ENCODE measurements around the gene ZFYVE28.

The ZFYVE28 gene

DNA sequence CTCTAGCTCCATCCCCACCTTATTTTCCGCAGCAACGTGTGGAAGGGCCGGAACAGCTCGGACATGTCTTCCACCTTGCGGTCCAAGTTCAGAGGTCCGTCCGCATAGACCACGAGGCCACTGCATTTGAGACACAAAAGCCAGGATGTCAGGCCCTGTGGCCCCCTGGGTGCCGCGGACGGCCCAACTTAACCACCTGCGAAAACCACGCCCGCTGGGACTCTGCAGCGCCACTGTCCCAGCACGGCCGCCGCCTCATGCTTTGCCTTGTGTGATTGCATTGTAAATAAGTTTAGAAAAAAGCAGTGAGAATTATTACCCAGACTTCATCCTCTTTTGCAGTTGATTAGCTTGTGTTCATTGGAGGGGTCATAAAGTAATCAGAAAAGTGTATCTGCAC lies 98.3 kb downstream of the ZFYVE28 start:
- H3K4me1 ChIP-seq (ENCODE audit: control insufficient read depth, low read depth, low read length) = no peaks in the 10 kb centered on the region
- H3K23ac ChIP-seq (ENCODE audit: low read length) = no peak overlapping the region
- no peak overlapping the region for H4K5ac ChIP-seq (ENCODE audit: low read length)
- no peak overlapping the region for H3K4me2 ChIP-seq (ENCODE audit: low read length)
- no peak overlapping the region for H2BK5ac ChIP-seq (ENCODE audit: low read length)
- no peaks in the 10 kb centered on the region for H3K79me1 ChIP-seq (ENCODE audit: low read length)
- H3K18ac ChIP-seq (ENCODE audit: low read length) = no peak overlapping the region
- H3K79me2 ChIP-seq (ENCODE audit: control insufficient read depth, insufficient read depth, low read length) = no peaks in the 10 kb centered on the region
- H4K8ac ChIP-seq (ENCODE audit: low read depth, low read length) = no peak overlapping the region
- H3K4ac ChIP-seq (ENCODE audit: low read depth, low read length) = no peak overlapping the region
- H2AK5ac ChIP-seq (ENCODE audit: low read length) = no peak overlapping the region
- no peak for DNase-seq
- no peak overlapping the region for H3K4me3 ChIP-seq (ENCODE audit: low read length)
- no peak overlapping the region for H3K27ac ChIP-seq (ENCODE audit: low read depth, low read length)
- no peaks in the 10 kb centered on the region for H3K36me3 ChIP-seq (ENCODE audit: control insufficient read depth, insufficient read depth, low read length)
- H3K56ac ChIP-seq (ENCODE audit: low read length) = no peak overlapping the region
- no CpG with 5 or more reads among the region's 18 CpGs for WGBS (ENCODE audit: extremely low coverage, insufficient coverage, low lambda C conversion rate)
- no peaks in the 10 kb centered on the region for H3K27me3 ChIP-seq (ENCODE audit: insufficient read depth, low read length, poor library complexity)
- H2BK15ac ChIP-seq (replicated peaks; ENCODE audit: low read depth) = no peak overlapping the region
- no peak overlapping the region for H2BK120ac ChIP-seq (ENCODE audit: low read depth, low read length)
- H3K9ac ChIP-seq (ENCODE audit: low read length) = no peak overlapping the region

DNA sequence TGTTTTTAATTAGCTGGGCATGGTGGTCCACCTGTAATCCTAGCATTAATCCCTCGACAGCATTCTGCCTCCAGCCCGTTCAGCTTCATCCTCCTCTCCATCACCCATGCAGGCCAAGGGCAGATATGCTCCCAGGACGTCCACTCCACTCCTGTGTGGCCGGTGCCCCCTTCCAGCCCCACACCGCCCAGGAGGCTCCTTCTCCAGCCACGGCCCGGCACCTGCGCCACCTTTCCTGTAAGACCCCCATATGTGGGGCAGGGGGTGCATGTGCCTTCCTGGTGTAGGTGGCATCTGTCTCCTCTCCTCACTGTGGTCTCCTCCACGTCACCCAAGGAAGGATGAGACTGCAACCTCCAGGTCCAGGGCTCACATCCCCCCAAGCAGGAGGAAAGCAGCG lies 99.6 kb downstream of the ZFYVE28 start:
- H3K79me2 ChIP-seq (ENCODE audit: control insufficient read depth, insufficient read depth, low read length) = no peaks in the 10 kb centered on the region
- no peak overlapping the region for H3K56ac ChIP-seq (ENCODE audit: low read length)
- no peak overlapping the region for H3K4me2 ChIP-seq (ENCODE audit: low read length)
- H3K4me3 ChIP-seq (ENCODE audit: low read length) = no peak overlapping the region
- H2AK5ac ChIP-seq (ENCODE audit: low read length) = no peak overlapping the region
- H3K23ac ChIP-seq (ENCODE audit: low read length) = no peak overlapping the region
- H3K79me1 ChIP-seq (ENCODE audit: low read length) = no peaks in the 10 kb centered on the region
- no peaks in the 10 kb centered on the region for H3K4me1 ChIP-seq (ENCODE audit: control insufficient read depth, low read depth, low read length)
- H4K5ac ChIP-seq (ENCODE audit: low read length) = no peak overlapping the region
- no peak overlapping the region for H3K9ac ChIP-seq (ENCODE audit: low read length)
- no peak overlapping the region for H3K4ac ChIP-seq (ENCODE audit: low read depth, low read length)
- no peak overlapping the region for H4K8ac ChIP-seq (ENCODE audit: low read depth, low read length)
- no peak overlapping the region for H2BK15ac ChIP-seq (replicated peaks; ENCODE audit: low read depth)
- H3K18ac ChIP-seq (ENCODE audit: low read length) = no peak overlapping the region
- H3K27ac ChIP-seq (ENCODE audit: low read depth, low read length) = no peak overlapping the region
- H2BK5ac ChIP-seq (ENCODE audit: low read length) = no peak overlapping the region
- DNase-seq = no peak
- no peaks in the 10 kb centered on the region for H3K36me3 ChIP-seq (ENCODE audit: control insufficient read depth, insufficient read depth, low read length)
- H3K27me3 ChIP-seq (ENCODE audit: insufficient read depth, low read length, poor library complexity) = no peaks in the 10 kb centered on the region
- no peak overlapping the region for H2BK120ac ChIP-seq (ENCODE audit: low read depth, low read length)
- WGBS (ENCODE audit: extremely low coverage, insufficient coverage, low lambda C conversion rate) = no CpG with 5 or more reads among the region's 10 CpGs

DNA sequence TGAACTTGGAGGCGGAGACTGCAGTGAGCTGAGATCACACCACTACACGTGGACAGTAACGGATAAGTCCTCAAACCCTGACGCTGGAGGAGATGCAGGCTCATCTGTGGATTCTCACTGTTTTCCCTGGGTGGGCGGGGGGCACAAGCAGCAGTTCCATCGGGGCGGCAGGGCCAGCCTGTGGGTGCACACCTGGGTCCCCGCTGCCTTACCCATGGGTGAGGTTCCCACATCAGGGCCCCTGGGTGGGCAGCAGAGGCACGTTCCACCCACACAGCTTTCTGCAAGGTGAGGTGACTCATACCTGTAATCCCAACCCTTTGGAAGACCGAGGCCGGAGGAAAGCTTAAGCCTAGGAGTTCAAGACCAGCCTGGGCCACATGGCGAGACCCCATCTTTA lies 100.0 kb downstream of the ZFYVE28 start:
- Histone ChIP-seq H3K79me1 (ENCODE audit: low read length) (no peaks in the 10 kb centered on the region), H3K4me2 (ENCODE audit: low read length) (no peak overlapping the region), H3K27me3 (ENCODE audit: insufficient read depth, low read length, poor library complexity) (no peaks in the 10 kb centered on the region), H3K4ac (ENCODE audit: low read depth, low read length) (no peak overlapping the region), H3K4me3 (ENCODE audit: low read length) (no peak overlapping the region), H3K79me2 (ENCODE audit: control insufficient read depth, insufficient read depth, low read length) (no peaks in the 10 kb centered on the region), H2BK120ac (ENCODE audit: low read depth, low read length) (no peak overlapping the region), H3K4me1 (ENCODE audit: control insufficient read depth, low read depth, low read length) (no peaks in the 10 kb centered on the region), H3K36me3 (ENCODE audit: control insufficient read depth, insufficient read depth, low read length) (no peaks in the 10 kb centered on the region), H2BK5ac (ENCODE audit: low read length) (no peak overlapping the region), H2AK5ac (ENCODE audit: low read length) (no peak overlapping the region), H3K56ac (ENCODE audit: low read length) (no peak overlapping the region), H4K5ac (ENCODE audit: low read length) (no peak overlapping the region), H3K27ac (ENCODE audit: low read depth, low read length) (no peak overlapping the region), H4K8ac (ENCODE audit: low read depth, low read length) (no peak overlapping the region), H3K23ac (ENCODE audit: low read length) (no peak overlapping the region), H2BK15ac (replicated peaks; ENCODE audit: low read depth) (no peak overlapping the region), H3K9ac (ENCODE audit: low read length) (no peak overlapping the region), H3K18ac (ENCODE audit: low read length) (no peak overlapping the region)
- no peak for DNase-seq
- WGBS (ENCODE audit: extremely low coverage, insufficient coverage, low lambda C conversion rate) = no CpG with 5 or more reads among the region's 12 CpGs

DNA sequence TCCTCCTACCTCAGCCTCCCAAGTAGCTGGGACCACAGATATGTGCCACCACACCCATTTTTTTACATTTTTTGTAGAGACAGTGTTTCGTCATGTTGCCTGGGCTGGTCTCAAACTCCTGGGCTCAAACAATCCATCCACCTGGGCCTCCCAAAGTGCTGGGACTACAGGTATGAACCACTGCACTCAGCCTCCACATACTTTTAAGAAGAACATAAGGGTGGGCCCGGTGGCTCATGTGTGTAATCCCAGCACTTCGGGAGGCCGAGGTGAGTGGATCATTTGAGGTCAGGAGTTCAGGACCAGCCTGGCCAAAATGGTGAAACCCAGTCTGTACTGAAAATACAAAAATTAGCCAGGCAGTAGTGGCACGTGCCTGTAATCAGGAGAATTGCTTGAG lies 105.1 kb downstream of the ZFYVE28 start:
- Histone ChIP-seq H3K9ac (ENCODE audit: low read length) (no peak overlapping the region), H3K36me3 (ENCODE audit: control insufficient read depth, insufficient read depth, low read length) (no peaks in the 10 kb centered on the region), H3K4ac (ENCODE audit: low read depth, low read length) (no peak overlapping the region), H3K18ac (ENCODE audit: low read length) (no peak overlapping the region), H4K8ac (ENCODE audit: low read depth, low read length) (no peak overlapping the region), H2BK5ac (ENCODE audit: low read length) (no peak overlapping the region), H3K79me1 (ENCODE audit: low read length) (no peaks in the 10 kb centered on the region), H2BK120ac (ENCODE audit: low read depth, low read length) (no peak overlapping the region), H3K23ac (ENCODE audit: low read length) (no peak overlapping the region), H2BK15ac (replicated peaks; ENCODE audit: low read depth) (no peak overlapping the region), H3K27me3 (ENCODE audit: insufficient read depth, low read length, poor library complexity) (no peaks in the 10 kb centered on the region), H3K56ac (ENCODE audit: low read length) (no peak overlapping the region), H3K4me3 (ENCODE audit: low read length) (no peak overlapping the region), H3K4me1 (ENCODE audit: control insufficient read depth, low read depth, low read length) (no peaks in the 10 kb centered on the region), H3K4me2 (ENCODE audit: low read length) (no peak overlapping the region), H3K27ac (ENCODE audit: low read depth, low read length) (no peak overlapping the region), H4K5ac (ENCODE audit: low read length) (no peak overlapping the region), H2AK5ac (ENCODE audit: low read length) (no peak overlapping the region), H3K79me2 (ENCODE audit: control insufficient read depth, insufficient read depth, low read length) (no peaks in the 10 kb centered on the region)
- no peak for DNase-seq
- no CpG with 5 or more reads among the region's 5 CpGs for WGBS (ENCODE audit: extremely low coverage, insufficient coverage, low lambda C conversion rate)

DNA sequence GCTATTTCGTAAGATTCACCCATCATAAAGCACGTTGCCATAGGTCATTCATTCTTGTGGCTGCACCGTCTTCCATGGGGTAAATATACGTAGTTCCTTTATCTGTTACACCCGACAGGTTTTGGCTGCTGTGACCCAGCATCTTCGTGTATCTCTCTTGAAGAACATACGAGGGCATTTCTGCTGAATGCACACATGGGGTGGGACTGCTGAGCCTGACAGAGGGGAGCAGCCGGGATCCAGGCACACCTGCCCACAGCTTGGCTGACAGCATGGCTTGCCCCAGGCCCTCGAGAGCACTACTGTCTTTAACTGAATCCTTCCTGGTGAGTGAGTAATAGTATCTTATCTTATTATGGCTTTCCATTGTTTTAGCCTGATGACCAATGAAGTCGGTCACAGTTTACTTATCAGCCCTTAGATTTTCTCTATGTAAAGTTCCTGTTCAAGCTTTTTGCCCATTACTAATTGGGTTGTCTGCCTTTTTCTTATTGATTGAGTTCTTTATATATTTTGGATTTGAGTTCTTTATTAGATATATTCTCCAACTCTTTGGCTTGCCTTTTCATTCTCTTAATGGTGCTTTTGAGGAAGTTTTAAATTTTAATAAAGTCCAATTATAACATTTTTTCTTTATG lies 111.6 kb downstream of the ZFYVE28 start:
- no peak overlapping the region for H3K56ac ChIP-seq (ENCODE audit: low read length)
- H3K4ac ChIP-seq (ENCODE audit: low read depth, low read length) = no peak overlapping the region
- H2BK15ac ChIP-seq (replicated peaks; ENCODE audit: low read depth) = no peak overlapping the region
- no peaks in the 10 kb centered on the region for H3K4me1 ChIP-seq (ENCODE audit: control insufficient read depth, low read depth, low read length)
- no peak overlapping the region for H2BK120ac ChIP-seq (ENCODE audit: low read depth, low read length)
- no peak overlapping the region for H2AK5ac ChIP-seq (ENCODE audit: low read length)
- no peak overlapping the region for H3K18ac ChIP-seq (ENCODE audit: low read length)
- no peak overlapping the region for H3K23ac ChIP-seq (ENCODE audit: low read length)
- H3K79me1 ChIP-seq (ENCODE audit: low read length) = no peaks in the 10 kb centered on the region
- no peak overlapping the region for H3K9ac ChIP-seq (ENCODE audit: low read length)
- no peak for DNase-seq
- H3K27me3 ChIP-seq (ENCODE audit: insufficient read depth, low read length, poor library complexity) = no peaks in the 10 kb centered on the region
- no peak overlapping the region for H2BK5ac ChIP-seq (ENCODE audit: low read length)
- no peak overlapping the region for H3K4me2 ChIP-seq (ENCODE audit: low read length)
- no peak overlapping the region for H3K27ac ChIP-seq (ENCODE audit: low read depth, low read length)
- H3K79me2 ChIP-seq (ENCODE audit: control insufficient read depth, insufficient read depth, low read length) = no peaks in the 10 kb centered on the region
- no peak overlapping the region for H4K5ac ChIP-seq (ENCODE audit: low read length)
- no peaks in the 10 kb centered on the region for H3K36me3 ChIP-seq (ENCODE audit: control insufficient read depth, insufficient read depth, low read length)
- no CpG with 5 or more reads among the region's 10 CpGs for WGBS (ENCODE audit: extremely low coverage, insufficient coverage, low lambda C conversion rate)
- H4K8ac ChIP-seq (ENCODE audit: low read depth, low read length) = no peak overlapping the region
- H3K4me3 ChIP-seq (ENCODE audit: low read length) = no peak overlapping the region
